OCI-LY7 (cell line): ENCODE measurements around the gene NOXO1. TPM values are rescaled to one million over a fixed set of nuclear protein-coding genes. Genes with fewer than 3 reads are reported as not detected.

Experiments
- BruUV-seq: library from RNA; stranded (reverse); fragments of 400-500 nt; replicated peaks from 2 replicates; lab custom pipeline; 2021; lab: Mats Ljungman, UMichigan
- CTCF ChIA-PET: fragments of 300-600 bp; sonication (Branson Sonifier 250); formaldehyde crosslinking; loops from one replicate; lab custom pipeline; 2022; ENCODE audit warnings: antibody characterized with exemption; ENCODE audit not compliant: unreplicated experiment; lab: Charles Lee
- POLR2A ChIA-PET: fragments of 300-600 bp; sonication (Branson Sonifier 250); formaldehyde crosslinking; loops from one replicate; lab custom pipeline; 2022; ENCODE audit warnings: antibody characterized with exemption; lab: Charles Lee
- DNase-seq: peaks from one replicate; pipeline ENCODE4 v3.0.0-alpha.2; 2015; ENCODE audit warnings: low spot score
- H2AFZ ChIP-seq: fragments of 200-600 bp; sonication (generic), shearing (Covaris generic); 2 replicates; pipeline ENCODE4 v1.6.1; 2014; ENCODE audit warnings: mild to moderate bottlenecking, antibody characterized with exemption, low read length, moderate library complexity
- H3K27ac ChIP-seq: fragments of 200-600 bp; sonication (generic); 2 replicates; pipeline ENCODE4 v1.5.1; 2014; ENCODE audit warnings: mixed run types, low read depth, mild to moderate bottlenecking, moderate library complexity, low read length, inconsistent platforms; ENCODE audit not compliant: poor library complexity, severe bottlenecking
- H3K36me3 ChIP-seq: fragments of 200-600 bp; sonication (generic); 2 replicates; pipeline ENCODE4 v1.6.1; 2014; ENCODE audit warnings: mild to moderate bottlenecking, antibody characterized with exemption, low read length, moderate library complexity, mixed read lengths; ENCODE audit not compliant: insufficient read depth
- H3K4me1 ChIP-seq: fragments of 200-600 bp; sonication (generic); 2 replicates; pipeline ENCODE4 v1.5.1; 2014; ENCODE audit warnings: mild to moderate bottlenecking, low read length; ENCODE audit not compliant: insufficient read depth, poor library complexity, severe bottlenecking
- H3K4me2 ChIP-seq: fragments of 200-600 bp; sonication (generic); 2 replicates; pipeline ENCODE4 v1.6.1; 2014; ENCODE audit warnings: mild to moderate bottlenecking, low read length
- H3K4me3 ChIP-seq: fragments of 200-600 bp; sonication (generic); 2 replicates; pipeline ENCODE4 v1.5.1; 2014; ENCODE audit warnings: mild to moderate bottlenecking, low read depth, low read length; ENCODE audit not compliant: poor library complexity, severe bottlenecking
- H3K79me2 ChIP-seq: fragments of 200-600 bp; sonication (generic); 2 replicates; pipeline ENCODE4 v1.6.1; 2016; ENCODE audit warnings: low read depth, mild to moderate bottlenecking, low read length, moderate library complexity, mixed read lengths; ENCODE audit not compliant: insufficient read depth
- H3K9me2 ChIP-seq: fragments of 200-600 bp; sonication (generic); 2 replicates; pipeline ENCODE4 v1.6.1; 2016; ENCODE audit warnings: mild to moderate bottlenecking, low read length, mixed read lengths; ENCODE audit not compliant: insufficient read depth
- H3K9me3 ChIP-seq: fragments of 200-600 bp; sonication (generic); 2 replicates; pipeline ENCODE4 v1.6.1; 2014; ENCODE audit warnings: mild to moderate bottlenecking, mixed run types, low read length, mixed read lengths
- H4K20me1 ChIP-seq: fragments of 200-600 bp; sonication (generic); 2 replicates; pipeline ENCODE4 v1.6.1; 2014; ENCODE audit warnings: mild to moderate bottlenecking, antibody characterized with exemption, low read length, moderate library complexity, mixed read lengths; ENCODE audit not compliant: insufficient read depth
- CTCF ChIP-seq: fragments of 200-600 bp; sonication (generic); conservative IDR thresholded peaks from 2 replicates; pipeline ENCODE4 v1.5.1; 2014; ENCODE audit warnings: mild to moderate bottlenecking, antibody characterized with exemption, low read length, moderate library complexity, mixed read lengths
- EZH2phosphoT487 ChIP-seq: fragments of 200-600 bp; sonication (generic); IDR thresholded peaks from 2 replicates; pipeline ENCODE4 v1.6.1; 2018; ENCODE audit warnings: low read depth, borderline replicate concordance, mild to moderate bottlenecking, mixed run types, antibody characterized with exemption, low read length, moderate library complexity, mixed read lengths
- intact Hi-C: fragments of 100-400 bp; cut with micrococcal nuclease; formaldehyde crosslinking; loops from one replicate; pipeline ENCODE4 v1.10.0; 2022; ENCODE audit not compliant: unreplicated experiment
- total RNA-seq, 2 experiments: library from RNA; depleted of rRNA in 1 of 2; stranded (reverse); fragments of >200 nt in 1 of 2; shearing (Covaris generic) in 1 of 2; gene quantifications; 2 replicates each; pipeline ENCODE4 v1.2.3, GENCODE V29; 2014 to 2022

Gene NOXO1
- total RNA-seq, 2 experiments from 2014 or later, result 0.22 to 0.30 TPM

- no peak overlapping the region for H3K27ac ChIP-seq
- POLR2A ChIA-PET, result interaction anchor here (0.6 kb wide), 2 partner anchors 41 to 198 kb away, joined by 3 read pairs; partner anchors contain the start of gene PGP
- H3K79me2 ChIP-seq, result no peaks in the 10 kb centered on the region
- peak; percentile 76 for TF ChIP-seq CTCF
- no peak for TF ChIP-seq EZH2phosphoT487
- no peaks in the 10 kb centered on the region for H3K9me3 ChIP-seq
- peak; percentile 29 for DNase-seq
- CTCF ChIA-PET, result no interaction called here
- no peak overlapping the region for H2AFZ ChIP-seq
- no peaks in the 10 kb centered on the region for H3K9me2 ChIP-seq
- H3K4me3 ChIP-seq, result no peak overlapping the region
- BruUV-seq, result no TSS peak
- no peaks in the 10 kb centered on the region for H4K20me1 ChIP-seq
- no peaks in the 10 kb centered on the region for H3K4me1 ChIP-seq
- no peak overlapping the region for H3K4me2 ChIP-seq
- no peaks in the 10 kb centered on the region for H3K36me3 ChIP-seq
- intact Hi-C loops, result no loop called here
Measured at GRCh38 chr16:2016407-2016922, 35.2 kb upstream of the NOXO1 start.

DNA sequence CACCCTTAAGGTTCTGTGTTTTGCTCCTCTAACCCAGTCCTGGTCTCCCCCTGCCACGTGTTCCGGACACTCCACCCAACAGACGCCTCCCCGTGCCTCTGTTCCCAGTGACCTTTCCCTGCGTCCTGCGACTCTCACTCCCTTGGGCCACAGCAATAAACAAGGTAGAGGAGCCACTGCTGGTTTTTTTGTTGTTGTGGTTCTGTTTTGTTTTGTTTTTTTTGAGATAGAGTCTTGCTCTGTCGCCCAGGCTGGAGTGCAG, 34.6 kb upstream of the NOXO1 start:
- ChIA-PET POLR2A (interaction anchor here (0.6 kb wide), 2 partner anchors 42 to 199 kb away, joined by 3 read pairs; partner anchors contain the start of gene PGP), CTCF (no interaction called here)
- Histone ChIP-seq H3K4me3 (no peak overlapping the region), H2AFZ (no peak overlapping the region), H3K4me2 (no peak overlapping the region), H3K9me2 (no peaks in the 10 kb centered on the region), H3K9me3 (no peaks in the 10 kb centered on the region), H4K20me1 (no peaks in the 10 kb centered on the region), H3K4me1 (peaks cover under 1% of the 10 kb centered on the region), H3K79me2 (no peaks in the 10 kb centered on the region), H3K27ac (no peak overlapping the region), H3K36me3 (no peaks in the 10 kb centered on the region)
- DNase-seq, result no peak
- TF ChIP-seq CTCF, result no peak
- TF ChIP-seq EZH2phosphoT487, result no peak
- intact Hi-C loops, result no loop called here
- BruUV-seq, result no TSS peak

- CTCF ChIA-PET, result no interaction called here
- no peak overlapping the region for H3K27ac ChIP-seq
- H2AFZ ChIP-seq, result no peak overlapping the region
- intact Hi-C loops, result no loop called here
- POLR2A ChIA-PET, result interaction anchor here (0.6 kb wide), 1 partner anchor 199 kb away, joined by 3 read pairs; the partner anchor contains the start of gene PGP
- no peak for DNase-seq
- TF ChIP-seq CTCF (no peak), EZH2phosphoT487 (no peak)
- no peaks in the 10 kb centered on the region for H3K36me3 ChIP-seq
- peaks cover 6% of the 10 kb centered on the region for H3K4me1 ChIP-seq
- H4K20me1 ChIP-seq, result no peaks in the 10 kb centered on the region
- no peaks in the 10 kb centered on the region for H3K9me3 ChIP-seq
- no peaks in the 10 kb centered on the region for H3K9me2 ChIP-seq
- no TSS peak for BruUV-seq
- peaks cover 5% of the 10 kb centered on the region; the same call in 1 of the 2 replicates for H3K79me2 ChIP-seq
- no peak overlapping the region for H3K4me2 ChIP-seq
- no peak overlapping the region for H3K4me3 ChIP-seq
Measured at GRCh38 chr16:2015117-2015946, 34.1 kb upstream of the NOXO1 start.
